Astrocyte of the cerebellum (primary cell): ENCODE results near the gene MTHFS.

Source experiments
- DNase-seq: peaks from one replicate; pipeline ENCODE4 v3.0.0-alpha.2; 2011; ENCODE audit warnings: low read depth
- H3K4me3 ChIP-seq: 2 replicates; pipeline ENCODE4 v1.5.1; 2011; ENCODE audit warnings: mild to moderate bottlenecking, low read depth, low read length, moderate library complexity
- in situ Hi-C: cut with HindIII; loops from 2 replicates; pipeline ENCODE4 v1.10.0; 2017; ENCODE audit warnings: low sequenced_read_pairs
- TF ChIP-seq, protein P1 (sequence below): IDR thresholded peaks from 2 replicates; pipeline ENCODE4 v1.5.1; 2012; ENCODE audit warnings: low read length, low read depth, moderate library complexity, mild to moderate bottlenecking; ENCODE audit errors: missing control alignments

Gene MTHFS

DNA sequence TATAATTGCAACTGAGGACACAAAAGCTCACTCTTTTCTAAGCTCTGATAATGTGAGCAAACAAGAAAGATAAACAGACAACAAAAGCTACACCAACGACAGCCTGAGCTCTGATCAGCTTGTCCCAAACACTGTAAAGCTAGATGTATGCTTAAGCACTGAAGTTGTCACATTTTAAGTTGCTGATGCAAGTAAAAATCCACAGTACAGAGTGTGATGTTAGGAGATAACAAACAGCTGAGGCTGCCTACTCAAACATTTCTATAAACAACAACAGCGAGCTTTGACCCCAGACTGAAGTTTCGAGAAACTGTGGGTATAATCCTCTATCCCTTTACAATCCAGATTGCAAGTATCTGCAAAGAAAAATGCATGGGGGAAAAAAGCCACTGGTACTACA is 10.7 kb downstream of the MTHFS start:
- in situ Hi-C loops: no loop called here
- no peak for DNase-seq
- no peak overlapping the region for H3K4me3 ChIP-seq
- TF ChIP-seq, protein P1, sequence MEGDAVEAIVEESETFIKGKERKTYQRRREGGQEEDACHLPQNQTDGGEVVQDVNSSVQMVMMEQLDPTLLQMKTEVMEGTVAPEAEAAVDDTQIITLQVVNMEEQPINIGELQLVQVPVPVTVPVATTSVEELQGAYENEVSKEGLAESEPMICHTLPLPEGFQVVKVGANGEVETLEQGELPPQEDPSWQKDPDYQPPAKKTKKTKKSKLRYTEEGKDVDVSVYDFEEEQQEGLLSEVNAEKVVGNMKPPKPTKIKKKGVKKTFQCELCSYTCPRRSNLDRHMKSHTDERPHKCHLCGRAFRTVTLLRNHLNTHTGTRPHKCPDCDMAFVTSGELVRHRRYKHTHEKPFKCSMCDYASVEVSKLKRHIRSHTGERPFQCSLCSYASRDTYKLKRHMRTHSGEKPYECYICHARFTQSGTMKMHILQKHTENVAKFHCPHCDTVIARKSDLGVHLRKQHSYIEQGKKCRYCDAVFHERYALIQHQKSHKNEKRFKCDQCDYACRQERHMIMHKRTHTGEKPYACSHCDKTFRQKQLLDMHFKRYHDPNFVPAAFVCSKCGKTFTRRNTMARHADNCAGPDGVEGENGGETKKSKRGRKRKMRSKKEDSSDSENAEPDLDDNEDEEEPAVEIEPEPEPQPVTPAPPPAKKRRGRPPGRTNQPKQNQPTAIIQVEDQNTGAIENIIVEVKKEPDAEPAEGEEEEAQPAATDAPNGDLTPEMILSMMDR: no peak

DNA sequence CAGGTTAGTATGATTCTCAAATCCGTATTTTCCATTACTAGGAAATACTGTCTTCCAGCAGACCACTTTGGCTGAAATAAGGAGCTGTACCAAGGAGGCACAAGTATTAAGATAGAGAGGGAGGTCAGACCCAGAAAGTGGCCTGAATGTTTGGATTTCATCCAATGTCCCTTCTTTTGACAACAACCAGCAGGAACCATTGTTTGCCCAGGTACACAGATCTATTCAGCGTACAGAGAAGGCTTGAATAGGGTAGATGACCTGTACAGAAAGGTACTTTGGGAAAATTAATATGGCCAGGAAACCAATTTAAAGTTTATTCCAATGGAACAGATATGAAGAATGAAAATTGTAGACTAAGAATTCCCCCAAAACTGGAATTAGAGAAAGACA is 12.6 kb downstream of the MTHFS start:
- TF ChIP-seq, protein P1: no peak
- no peak overlapping the region for H3K4me3 ChIP-seq
- in situ Hi-C loops: no loop called here
- DNase-seq: no peak

DNA sequence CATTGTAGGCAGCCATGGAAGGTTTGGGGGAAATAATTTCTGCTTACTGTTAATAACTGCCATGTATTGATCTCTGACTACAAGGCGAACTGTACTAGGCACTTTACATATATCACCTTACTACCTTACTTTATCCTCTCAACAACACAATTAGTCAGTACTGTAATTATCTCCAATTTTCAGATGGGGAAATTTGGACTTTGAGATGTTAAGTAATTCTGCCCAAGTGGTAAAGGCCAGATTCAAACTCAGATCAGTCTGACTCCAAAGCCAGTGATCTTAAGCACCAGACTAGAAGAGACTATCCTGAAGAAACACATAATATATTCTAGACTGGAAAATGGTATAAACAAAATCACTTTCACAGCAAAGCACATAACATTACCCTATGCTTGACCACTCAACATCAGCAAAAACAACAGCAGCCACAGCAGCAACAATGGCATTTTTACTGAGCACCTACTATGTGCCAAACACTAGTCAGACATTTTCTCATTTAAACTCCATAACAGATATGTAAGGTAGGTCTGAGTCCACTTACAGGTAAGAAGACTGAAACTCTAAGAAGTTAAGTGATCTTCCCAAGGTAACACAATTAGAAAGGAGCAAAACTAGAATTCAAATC is 13.1 kb downstream of the MTHFS start:
- in situ Hi-C loops: no loop called here

DNA sequence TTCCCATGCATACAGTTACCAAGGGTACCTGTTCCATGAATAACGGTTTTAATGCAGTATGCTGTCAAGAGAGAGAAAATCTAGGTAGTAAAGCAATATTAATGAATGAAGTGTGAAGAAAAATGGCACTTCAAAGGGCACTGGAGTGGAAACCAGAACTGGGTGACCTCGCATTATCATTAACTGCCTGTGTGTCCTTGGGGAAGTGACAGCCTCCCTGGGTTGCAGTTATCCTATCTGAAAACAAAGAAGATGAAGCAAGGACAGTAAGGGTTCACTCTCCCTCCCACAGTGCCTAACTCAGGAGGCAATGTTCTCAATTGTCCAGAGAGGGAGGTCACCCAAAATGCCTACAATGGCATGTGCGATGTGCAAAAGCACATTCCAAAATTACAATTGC is 15.1 kb downstream of the MTHFS start:
- in situ Hi-C loops: no loop called here
- TF ChIP-seq, protein P1: no peak
- no peak overlapping the region for H3K4me3 ChIP-seq
- DNase-seq: no peak

More for the DNA sequence above, 13.1 kb downstream of the MTHFS start:
- no peak overlapping the region for H3K4me3 ChIP-seq
- TF ChIP-seq, protein P1: no peak
- DNase-seq: no peak

DNA sequence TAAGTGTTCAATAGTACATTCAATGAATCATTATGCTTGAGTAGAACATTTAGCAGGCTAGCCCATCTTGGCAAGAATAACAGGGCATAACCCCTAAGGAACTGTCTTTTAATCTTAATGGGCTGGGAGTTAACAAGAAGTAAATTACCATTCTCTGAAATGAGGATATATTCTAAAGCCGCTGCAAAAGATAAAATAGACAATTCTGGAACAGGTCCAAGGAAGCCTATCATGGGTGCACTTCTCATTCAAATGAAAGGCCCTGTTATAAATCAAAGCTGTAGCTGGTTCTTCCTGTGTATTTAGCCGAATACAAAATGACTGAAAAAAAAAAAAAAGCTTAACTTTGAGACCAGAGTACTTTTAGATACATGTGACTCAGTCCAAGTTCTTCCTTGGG is 15.6 kb downstream of the MTHFS start:
- no peak for DNase-seq
- in situ Hi-C loops: no loop called here
- no peak overlapping the region for H3K4me3 ChIP-seq
- TF ChIP-seq, protein P1: no peak

DNA sequence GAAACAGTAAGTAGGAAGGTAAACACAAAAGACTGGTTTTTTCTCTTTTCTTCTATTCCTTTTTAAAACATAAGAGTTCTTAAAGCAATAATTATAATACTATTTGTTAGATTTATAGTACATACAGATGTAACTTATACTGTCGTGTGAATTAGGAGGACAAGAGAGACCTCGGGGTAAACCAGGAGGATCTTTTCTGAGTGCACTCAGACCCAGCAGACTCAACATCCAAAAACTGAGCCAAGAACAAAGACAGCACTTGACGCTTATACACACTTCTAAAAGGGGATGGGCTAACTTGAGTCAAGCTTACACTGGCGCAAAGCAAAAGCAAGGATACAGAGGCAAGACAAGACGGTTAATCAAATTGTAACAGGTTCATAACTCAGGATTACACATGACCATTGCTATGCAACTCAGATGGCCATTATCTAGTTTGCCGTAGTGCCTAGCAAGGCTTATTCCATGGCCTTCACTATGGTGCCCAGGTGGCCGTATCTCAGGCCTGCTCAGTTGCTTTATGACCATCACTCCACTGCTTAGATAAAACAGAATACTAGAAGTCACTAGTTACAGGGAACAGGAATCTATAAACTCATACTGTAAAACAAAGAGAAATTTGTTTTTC is 18.6 kb downstream of the MTHFS start:
- DNase-seq: no peak
- in situ Hi-C loops: no loop called here
- TF ChIP-seq, protein P1: no peak
- H3K4me3 ChIP-seq: no peak overlapping the region
